HepG2 (cell line): ENCODE data around the gene USP7. TPM values are rescaled to one million over a fixed set of nuclear protein-coding genes. Genes with fewer than 3 reads are reported as not detected.

Experiments
- BATF2 ChIP-seq: sonication (generic); formaldehyde crosslinking; IDR thresholded peaks from 2 replicates; pipeline ENCODE4 v1.8.0; 2022; ENCODE audit warnings: mild to moderate bottlenecking, missing genetic modification reagents, moderate library complexity
- HNF1A ChIP-seq, 2 experiments: sonication (generic) in 1 of 2; formaldehyde crosslinking in 1 of 2; IDR thresholded peaks; 2 replicates each; pipeline versions ENCODE4 v1.4.0 to v1.6.1; 2016 to 2020; ENCODE audit warnings: borderline replicate concordance in 1 of 2, low read depth in 1 of 2, mild to moderate bottlenecking in 1 of 2, missing genetic modification reagents in 1 of 2
- MED1 ChIP-seq: sonication (generic); formaldehyde crosslinking; IDR thresholded peaks from 2 replicates; pipeline ENCODE4 v1.4.0; 2020; ENCODE audit warnings: missing genetic modification reagents
- PAF1 ChIP-seq: IDR thresholded peaks from 2 replicates; pipeline ENCODE4 v1.6.1; 2016; ENCODE audit warnings: missing genetic modification reagents, missing compliant biosample characterization
- ZBTB2 ChIP-seq: sonication (generic); formaldehyde crosslinking; IDR thresholded peaks from 2 replicates; pipeline ENCODE4 v1.8.0; 2022; ENCODE audit warnings: low read depth, missing genetic modification reagents
- ZC3H4 ChIP-seq: sonication (generic); formaldehyde crosslinking; IDR thresholded peaks from 2 replicates; pipeline ENCODE4 v1.4.0; 2020; ENCODE audit warnings: missing genetic modification reagents, borderline replicate concordance
- ZNF124 ChIP-seq: sonication (generic); formaldehyde crosslinking; IDR thresholded peaks from 2 replicates; pipeline ENCODE4 v1.4.0; 2020; ENCODE audit warnings: missing genetic modification reagents
- ZNF24 ChIP-seq: fragments of 450-650 bp; IDR thresholded peaks from 2 replicates; pipeline ENCODE4 v1.6.1; 2017; ENCODE audit warnings: antibody characterized with exemption, mild to moderate bottlenecking
- ZNF605 ChIP-seq: sonication (generic); formaldehyde crosslinking; IDR thresholded peaks from 2 replicates; pipeline ENCODE4 v1.8.0; 2022; ENCODE audit warnings: mild to moderate bottlenecking, missing genetic modification reagents
- ZNF614 ChIP-seq: IDR thresholded peaks from 2 replicates; pipeline ENCODE4 v1.6.1; 2018; ENCODE audit warnings: missing biosample characterization, missing genetic modification reagents, inconsistent platforms, borderline replicate concordance
- ZNF652 ChIP-seq: IDR thresholded peaks from 2 replicates; pipeline ENCODE4 v1.6.1; 2016; ENCODE audit warnings: low read depth, borderline replicate concordance
- ZNF691 ChIP-seq: sonication (generic); formaldehyde crosslinking; IDR thresholded peaks from 2 replicates; pipeline ENCODE4 v1.4.0; 2020; ENCODE audit warnings: missing genetic modification reagents, low read depth, mild to moderate bottlenecking, borderline replicate concordance
- ZNF780A ChIP-seq: sonication (generic); formaldehyde crosslinking; IDR thresholded peaks from 2 replicates; pipeline ENCODE4 v1.8.0; 2022; ENCODE audit warnings: mild to moderate bottlenecking, missing genetic modification reagents, moderate library complexity
- polyA plus RNA-seq, 8 experiments: library from polyadenylated mRNA; depleted of rRNA in 3 of 8; stranded (reverse) in 7 of 8; unstranded in 1 of 8; fragments of >200 nt; fragmentation: Illumina TruSeq in 4 of 8; extraction: Trizol in 4 of 8; gene quantifications; 2 replicates each; pipeline versions ENCODE4 v1.2.1 to v1.2.3, GENCODE V29; 2011 to 2016; ENCODE audit warnings: low read depth in 4 of 8, missing spikeins in 1 of 8, mixed read lengths in 1 of 8; ENCODE audit not compliant: insufficient read depth in 1 of 8
- total RNA-seq, 5 experiments: library from RNA; depleted of rRNA; stranded (reverse); fragments of >200 nt; fragmentation: Illumina TruSeq; extraction: Trizol; gene quantifications; 2 replicates each; pipeline ENCODE4 v1.2.3, GENCODE V29; 2016; ENCODE audit warnings: low read depth in 1 of 5

Gene USP7
- total and polyA plus RNA-seq, 2 of the 13 experiments (the other 11 are each of a cell fraction or from before 2014, with no cell fraction given), result 52.5 to 173 TPM

- TF ChIP-seq ZBTB2 (CRISPR knock-in tag) (peak; percentile 22; the same call in 1 of the 2 replicates), ZNF691 (CRISPR knock-in tag) (no peak), ZNF24 (no peak), ZC3H4 (CRISPR knock-in tag) (0 out of 2 replicates have a peak, but pooled peaks have one; percentile 77), ZNF614 (CRISPR knock-in tag) (peak; percentile 95; the same call in 1 of the 2 replicates), MED1 (CRISPR knock-in tag) (peak; percentile 94), BATF2 (CRISPR knock-in tag) (no peak), PAF1 (CRISPR knock-in tag) (peak; percentile 91), ZNF780A (CRISPR knock-in tag) (no peak), HNF1A (IDR thresholded peaks at IDR 0.05; ENCODE audit: low read depth) (peak; percentile 56; the same call in 1 of the 2 replicates), HNF1A (CRISPR knock-in tag; IDR thresholded peaks at IDR 0.05; ENCODE audit: borderline replicate concordance) (peak; percentile 84), ZNF605 (peak; percentile 77; the same call in 1 of the 2 replicates), ZNF124 (CRISPR knock-in tag) (peak; percentile 87; the same call in 1 of the 2 replicates), ZNF652 (CRISPR knock-in tag) (no peak; the same call in 1 of the 2 replicates)
Observed at GRCh38 chr16:8859913-8860881, 103.5 kb downstream of the USP7 start (continued).
